ENCODE measurements around the gene CBL.

DNA sequence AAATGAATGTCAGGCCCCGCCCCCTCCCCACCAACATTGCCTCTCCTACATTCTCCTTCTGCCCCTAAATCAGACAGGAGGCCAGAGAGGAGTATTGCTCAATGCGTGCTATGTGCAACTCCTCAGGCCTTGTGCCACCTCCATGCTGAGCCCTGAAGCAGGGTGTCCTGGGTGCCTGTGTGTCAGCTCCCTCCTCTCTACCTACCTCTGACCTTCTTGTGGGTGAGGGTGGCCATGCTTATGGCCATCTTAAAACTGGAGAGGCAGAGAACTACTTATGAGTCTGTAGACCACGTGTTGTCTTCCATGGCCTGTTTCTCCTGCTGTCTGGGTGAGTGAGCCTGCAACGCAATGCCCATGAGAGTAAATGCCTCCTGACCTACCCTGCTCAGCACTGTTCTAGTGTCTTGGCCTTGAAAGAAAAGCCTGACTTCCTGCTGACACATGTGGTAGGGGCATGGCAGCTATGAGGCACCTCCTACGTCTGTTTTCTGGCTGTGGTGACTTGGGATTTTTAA is 100.3 kb downstream of the CBL start:
- TF ChIP-seq EZH2phosphoT487 (IDR thresholded peaks at IDR 0.05; ENCODE audit: borderline replicate concordance, low read depth) (no peak), EP300 (IDR thresholded peaks at IDR 0.05; ENCODE audit: borderline replicate concordance in 1 of 2, low read depth in 1 of 2, low read length in 1 of 2) (no peak), CTCF (IDR thresholded peaks at IDR 0.05) (no peak), PBX3 (IDR thresholded peaks at IDR 0.05) (no peak), SIN3A (IDR thresholded peaks at IDR 0.05; ENCODE audit: borderline replicate concordance, low read depth, low read length) (no peak), TEAD4 (IDR thresholded peaks at IDR 0.05; ENCODE audit: borderline replicate concordance, insufficient read depth) (no peak), RAD21 (IDR thresholded peaks at IDR 0.05; ENCODE audit: low read length) (no peak), POLR2AphosphoS5 (IDR thresholded peaks at IDR 0.05; ENCODE audit: low read depth, low read length) (no peak)
